ENCODE measurements around the gene HSPB7.
"Not testable (repeated sequence)": the region's sequence is repeated elsewhere in the genome, so short reads cannot be mapped to it uniquely, and the experiment has no call there.

HSPB7 gene

GRCh38 chr1:16017461-16018303 is at the start of gene HSPB7:
TSS of gene HSPB7 (minus strand) at chr1:16018043. CDS start at chr1:16017963, 80 bp downstream.
- DNase-seq, result no peak

- DNase-seq, result no peak
These were observed 49.4 kb upstream of the HSPB7 start for GRCh38 chr1:16067127-16067768.

- DNase-seq, result no peak
These were observed 48.4 kb upstream of the HSPB7 start for GRCh38 chr1:16066245-16066644.

GRCh38 chr1:16065269-16065576 is 47.4 kb upstream of the HSPB7 start:
- DNase-seq, result no peak

GRCh38 chr1:16064536-16065268 is 46.9 kb upstream of the HSPB7 start:
- DNase-seq, result no peak

GRCh38 chr1:16063921-16064320 is 46.1 kb upstream of the HSPB7 start:
- no peak for DNase-seq

GRCh38 chr1:16063226-16063829 is 45.5 kb upstream of the HSPB7 start:
- DNase-seq, result no peak

GRCh38 chr1:16062687-16063075 is 44.8 kb upstream of the HSPB7 start:
- DNase-seq, result not testable (repeated sequence)

GRCh38 chr1:16061989-16062686 is 44.3 kb upstream of the HSPB7 start:
- DNase-seq, result not testable (repeated sequence)

- no peak for DNase-seq
These were observed 43.4 kb upstream of the HSPB7 start for GRCh38 chr1:16061266-16061665.

- not testable (repeated sequence) for DNase-seq
These were observed 40.7 kb upstream of the HSPB7 start for GRCh38 chr1:16058394-16059120.

- not testable (repeated sequence) for DNase-seq
These were observed 39.6 kb upstream of the HSPB7 start for GRCh38 chr1:16057314-16057915.

- DNase-seq, result not testable (repeated sequence)
These were observed 38.7 kb upstream of the HSPB7 start for GRCh38 chr1:16056521-16056912.

- peak; percentile 86 to 87 for DNase-seq
These were observed 38.0 kb upstream of the HSPB7 start for GRCh38 chr1:16055613-16056520.

- DNase-seq, result no peak
These were observed 37.0 kb upstream of the HSPB7 start for GRCh38 chr1:16054598-16055540.

- no peak for DNase-seq
These were observed 36.1 kb upstream of the HSPB7 start for GRCh38 chr1:16053781-16054502.

GRCh38 chr1:16051949-16052348 is 34.1 kb upstream of the HSPB7 start:
- not testable (repeated sequence) for DNase-seq

GRCh38 chr1:16051039-16051438 is 33.2 kb upstream of the HSPB7 start:
- no peak for DNase-seq

- DNase-seq, result no peak
These were observed 32.5 kb upstream of the HSPB7 start for GRCh38 chr1:16050328-16050727.
